HG03378 (cell line): ENCODE measurements around the gene ZNF710.

ENCODE experiments used
- ATAC-seq: cut with Tn5 transposase; IDR thresholded peaks from one replicate; pipeline ENCODE4 v1.9.1; 2021; ENCODE audit warnings: mild to moderate bottlenecking, moderate library complexity; ENCODE audit not compliant: unreplicated experiment

Gene ZNF710

DNA sequence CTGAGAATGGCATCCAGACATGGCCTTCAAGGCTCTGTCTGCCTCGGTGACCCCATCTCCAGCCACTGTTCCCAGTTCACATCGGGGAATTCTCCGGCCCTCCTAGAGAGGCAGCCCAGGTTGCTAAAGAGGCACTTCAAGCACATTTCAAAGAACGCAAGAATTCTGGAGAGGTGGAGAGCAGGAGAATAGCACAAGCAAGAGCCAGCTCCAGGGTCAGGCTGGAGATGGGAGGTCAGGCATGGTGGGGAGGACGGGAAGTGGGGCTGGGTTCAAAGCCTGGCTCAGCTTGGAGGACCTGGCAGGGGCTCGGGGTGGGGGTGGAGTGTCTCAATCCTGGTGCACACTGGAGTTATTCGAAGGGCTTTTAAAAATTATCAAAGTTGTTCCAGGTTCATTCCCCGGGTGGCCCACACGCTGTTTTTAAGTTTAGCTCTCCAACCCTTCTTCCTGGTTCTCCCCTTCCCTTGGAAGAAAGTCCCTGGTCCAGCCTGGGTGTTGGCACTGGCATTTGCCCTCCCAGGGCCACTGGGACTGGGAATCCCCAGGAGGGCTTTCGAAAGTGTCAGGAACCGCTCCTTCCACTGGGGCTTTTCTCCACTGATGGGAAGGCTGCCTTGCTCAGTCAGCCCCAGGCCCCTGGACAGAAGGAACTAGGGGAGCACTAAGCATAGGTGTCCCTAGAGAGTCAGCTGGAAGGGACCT lies 35.8 kb downstream of the ZNF710 start:
- ATAC-seq: no peak

GRCh38 chr15:90037511-90037860 lies 36.4 kb downstream of the ZNF710 start:
- ATAC-seq: no peak

- ATAC-seq: peak; percentile 82
Observed at GRCh38 chr15:90037961-90038631, 37.0 kb downstream of the ZNF710 start.

- ATAC-seq: no peak
Observed at GRCh38 chr15:90038632-90039095, 37.5 kb downstream of the ZNF710 start.

GRCh38 chr15:90039996-90040395 lies 38.9 kb downstream of the ZNF710 start:
- ATAC-seq: no peak

GRCh38 chr15:90040618-90041017 lies 39.5 kb downstream of the ZNF710 start:
- ATAC-seq: no peak

- ATAC-seq: no peak
Observed at GRCh38 chr15:90042356-90042755, 41.2 kb downstream of the ZNF710 start.

GRCh38 chr15:90042766-90043529 lies 41.8 kb downstream of the ZNF710 start:
- no peak for ATAC-seq

DNA sequence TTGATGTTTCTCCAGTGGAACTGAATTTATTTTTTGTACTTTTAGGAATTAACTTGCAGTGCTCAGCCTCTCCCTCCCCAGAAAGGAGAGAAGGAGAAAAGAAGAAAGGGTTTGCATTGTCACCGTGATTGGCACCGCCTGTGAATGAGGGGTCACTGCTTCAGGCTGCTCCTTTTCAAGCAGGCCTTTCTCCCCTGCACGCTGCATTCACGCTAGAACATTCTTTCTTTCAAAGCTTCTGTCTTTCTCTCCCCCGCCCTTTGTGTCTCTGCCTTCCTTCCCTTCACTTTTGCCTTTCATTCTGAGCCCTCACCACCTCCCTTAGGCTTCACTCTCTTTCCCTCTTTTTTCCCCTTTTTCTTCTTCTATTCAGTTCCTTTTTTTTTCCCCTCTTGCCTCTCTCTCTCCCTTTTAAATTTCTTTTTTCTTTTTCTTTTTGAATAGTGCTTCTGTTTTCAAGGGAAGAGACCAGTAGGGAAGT lies 42.4 kb downstream of the ZNF710 start:
- no peak for ATAC-seq

GRCh38 chr15:90044191-90044590 lies 43.1 kb downstream of the ZNF710 start:
- no peak for ATAC-seq

DNA sequence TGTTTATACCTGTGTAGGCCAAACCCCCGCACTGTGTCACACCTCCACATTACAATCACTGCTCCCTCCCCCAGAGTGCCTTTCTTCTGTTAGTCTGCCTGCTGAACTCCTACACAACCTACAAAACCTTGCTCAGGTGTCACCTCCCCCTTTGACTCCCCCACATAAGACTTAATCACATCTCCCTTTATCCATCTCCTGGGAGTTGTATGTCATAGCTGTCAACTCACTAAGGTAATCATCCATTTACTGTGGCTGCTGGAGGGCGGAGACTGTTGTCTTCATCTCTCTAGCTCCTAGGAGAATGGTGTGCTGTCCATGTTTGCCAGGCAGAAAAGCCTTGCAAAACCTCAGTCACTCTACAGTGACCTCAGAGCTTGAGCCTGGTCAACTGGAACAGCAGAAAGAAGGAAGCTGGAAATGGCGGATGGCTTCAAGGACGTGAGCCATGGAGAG lies 43.8 kb downstream of the ZNF710 start:
- ATAC-seq: no peak

GRCh38 chr15:90046289-90046688 lies 45.2 kb downstream of the ZNF710 start:
- ATAC-seq: no peak

GRCh38 chr15:90046911-90047392 lies 45.8 kb downstream of the ZNF710 start:
- no peak for ATAC-seq

- no peak for ATAC-seq
Observed at GRCh38 chr15:90047956-90048575, 46.9 kb downstream of the ZNF710 start.

- no peak for ATAC-seq
Observed at GRCh38 chr15:90049030-90049429, 47.9 kb downstream of the ZNF710 start.

- ATAC-seq: no peak
Observed at GRCh38 chr15:90049666-90050604, 48.8 kb downstream of the ZNF710 start.

GRCh38 chr15:90051874-90052273 lies 50.8 kb downstream of the ZNF710 start:
- ATAC-seq: no peak

DNA sequence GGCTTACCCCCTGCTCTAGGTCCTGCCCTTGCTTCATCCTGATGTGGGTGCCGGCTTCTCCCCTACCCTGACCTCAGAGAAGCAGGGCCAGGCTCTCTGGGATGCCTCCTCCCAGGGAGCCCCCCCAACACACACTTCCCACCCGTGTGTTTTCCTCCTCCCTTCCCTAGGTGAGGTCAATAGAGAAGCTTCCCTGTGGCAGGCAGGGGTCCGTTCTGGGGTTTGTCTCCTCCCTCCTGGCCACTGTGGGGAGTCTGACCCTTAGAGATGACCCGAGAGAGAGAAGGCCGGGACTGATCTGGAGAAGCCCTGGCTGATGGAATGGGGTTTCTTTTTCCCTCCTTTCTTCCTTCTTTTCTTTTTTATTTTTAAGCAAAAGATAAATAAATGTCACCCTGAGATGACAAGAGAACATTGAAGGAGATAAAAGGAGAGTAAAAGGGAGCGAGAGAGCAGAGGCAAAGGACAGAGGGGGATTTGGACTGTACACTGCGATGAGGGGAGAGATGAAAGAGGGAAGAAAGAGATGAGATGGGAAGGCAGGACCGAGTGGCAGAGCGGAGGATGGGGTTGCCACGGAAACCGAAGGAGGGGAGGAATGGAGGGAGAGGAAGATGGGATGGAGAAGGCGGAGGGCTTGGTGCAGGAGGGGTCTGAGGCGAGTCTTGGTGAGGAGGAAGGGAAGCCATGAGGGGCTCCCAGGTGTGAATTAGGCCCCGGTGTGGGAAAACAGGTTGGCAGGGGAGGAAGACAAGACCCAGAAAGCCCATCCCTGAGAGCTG lies 52.8 kb downstream of the ZNF710 start:
- no peak for ATAC-seq

DNA sequence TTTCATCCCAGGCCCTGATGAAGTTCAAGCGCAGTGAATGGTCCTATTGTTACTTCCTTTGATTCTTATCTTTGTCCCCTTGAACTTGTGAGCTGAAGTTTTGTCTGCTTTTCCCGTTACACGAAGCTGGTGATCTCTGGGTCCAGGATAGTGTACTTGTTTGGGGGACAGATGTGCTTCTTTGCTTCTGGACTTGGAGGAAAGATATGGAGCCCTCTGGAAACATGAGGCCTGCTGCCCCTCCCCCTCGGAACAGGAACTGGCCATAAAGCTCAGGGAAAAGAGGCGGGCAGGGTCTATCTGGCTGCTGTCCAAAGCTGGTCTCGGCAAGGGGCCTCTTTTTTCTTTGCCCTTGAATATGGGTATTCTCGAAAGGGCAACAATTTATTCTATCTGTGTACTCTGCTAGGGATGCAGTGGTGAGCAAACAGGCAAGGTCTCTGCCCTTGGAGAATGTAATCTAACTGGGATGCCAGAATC lies 53.5 kb downstream of the ZNF710 start:
- no peak for ATAC-seq
